Fibroblast of skin of scalp (primary cell): ENCODE data around the gene CLCN3. TPM values are rescaled to one million over a fixed set of nuclear protein-coding genes. Genes with fewer than 3 reads are reported as not detected.
"Not testable (repeated sequence)": the region's sequence is repeated elsewhere in the genome, so short reads cannot be mapped to it uniquely, and the experiment has no call there.

Source experiments
- DNase-seq: peaks from one replicate; pipeline ENCODE4 v3.0.0-alpha.2; 2013
- polyA plus RNA-seq, 2 experiments: library from polyadenylated mRNA; unstranded; fragments of 120-200 nt; gene quantifications; one replicate each; pipeline ENCODE4 v1.2.1, GENCODE V29; 2013; ENCODE audit not compliant: insufficient read length in 2 of 2

The CLCN3 gene
- polyA plus RNA-seq (2013, experiment 1 of 2; ENCODE audit: insufficient read length): 24.5 TPM
- 28.2 TPM for polyA plus RNA-seq (2013, experiment 2 of 2; ENCODE audit: insufficient read length)

GRCh38 chr4:169619958-169620879 lies at the start of gene CLCN3:
TSS of gene CLCN3 (plus strand) at chr4:169620578. CDS start at chr4:169635929, 15,351 bp downstream.
- peak; percentile 97 for DNase-seq

DNA sequence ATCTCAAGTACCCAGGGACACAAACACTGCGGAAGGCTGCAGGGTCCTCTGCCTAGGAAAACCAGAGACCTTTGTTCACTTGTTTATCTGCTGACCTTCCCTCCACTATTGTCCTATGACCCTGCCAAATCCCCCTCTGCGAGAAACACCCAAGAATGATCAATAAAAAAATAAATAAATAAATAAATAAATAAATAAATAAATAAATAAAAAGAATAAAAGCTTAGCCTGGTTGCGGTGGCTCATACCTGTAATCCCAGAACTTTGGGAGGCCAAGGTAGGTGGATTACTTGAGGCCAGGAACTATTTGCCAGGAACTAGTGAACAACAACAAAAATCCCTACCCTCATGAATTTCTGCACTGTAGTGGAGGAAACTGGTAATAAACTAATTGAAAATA lies 49.4 kb upstream of the CLCN3 start:
- DNase-seq: not testable (repeated sequence)

- DNase-seq: no peak
Measured at GRCh38 chr4:169571435-169571834, 48.9 kb upstream of the CLCN3 start.

DNA sequence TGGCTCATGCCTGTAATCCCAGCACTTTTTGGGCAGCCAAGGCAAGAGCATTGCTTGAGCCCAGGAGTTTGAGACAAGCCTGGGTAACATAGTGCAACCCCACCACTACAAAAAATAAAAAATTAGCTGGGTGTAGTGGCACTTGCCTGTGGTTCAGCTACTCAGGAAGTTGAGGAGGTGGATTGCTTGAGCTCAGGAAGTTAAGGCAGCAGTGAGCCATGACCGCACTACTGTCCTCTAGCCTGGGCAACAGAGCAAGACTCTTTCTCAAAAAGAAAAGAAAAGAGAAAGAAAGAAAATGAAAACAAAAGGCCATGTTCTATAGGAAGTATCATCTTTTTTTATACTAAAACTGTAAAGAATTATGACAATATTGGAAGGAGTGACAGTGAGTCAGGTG lies 46.5 kb upstream of the CLCN3 start:
- DNase-seq: no peak

DNA sequence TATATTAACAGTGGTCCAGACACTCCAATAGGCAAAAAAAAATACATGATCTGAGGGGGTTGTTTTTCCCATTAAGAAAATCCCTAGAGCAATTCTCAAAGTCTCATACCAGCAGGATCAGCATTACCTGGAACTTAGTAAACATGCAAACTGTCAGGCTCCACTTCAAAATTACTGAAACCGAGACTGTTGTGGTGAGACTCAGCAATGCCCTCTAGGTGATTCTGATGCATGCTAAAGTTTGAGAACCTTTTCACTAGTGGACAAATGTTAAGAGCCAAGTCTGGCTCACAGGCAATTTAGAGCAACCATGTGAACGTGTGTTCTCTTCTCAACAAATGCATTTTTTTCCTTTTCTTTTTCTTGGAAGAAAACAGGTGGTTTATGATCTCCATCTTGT lies 38.2 kb upstream of the CLCN3 start:
- DNase-seq: no peak

DNA sequence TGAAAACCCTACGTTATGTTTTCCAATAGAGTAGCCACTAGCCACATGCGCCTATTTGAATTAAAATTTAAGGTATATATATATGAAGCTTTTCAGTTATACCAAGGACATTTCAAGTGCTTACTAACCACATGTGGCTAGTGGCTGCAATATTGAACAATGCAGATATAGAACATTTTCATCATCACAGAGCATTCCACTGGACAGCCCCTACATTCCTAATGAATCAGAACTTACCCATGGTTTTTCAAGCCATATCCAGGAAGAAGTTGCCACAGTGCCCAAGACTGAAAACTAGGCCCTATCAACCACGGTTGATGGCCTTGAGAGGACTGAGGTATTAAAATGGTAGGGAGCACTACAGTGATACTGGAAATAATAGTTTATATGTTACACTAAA lies 37.7 kb upstream of the CLCN3 start:
- DNase-seq: peak; percentile 15

DNA sequence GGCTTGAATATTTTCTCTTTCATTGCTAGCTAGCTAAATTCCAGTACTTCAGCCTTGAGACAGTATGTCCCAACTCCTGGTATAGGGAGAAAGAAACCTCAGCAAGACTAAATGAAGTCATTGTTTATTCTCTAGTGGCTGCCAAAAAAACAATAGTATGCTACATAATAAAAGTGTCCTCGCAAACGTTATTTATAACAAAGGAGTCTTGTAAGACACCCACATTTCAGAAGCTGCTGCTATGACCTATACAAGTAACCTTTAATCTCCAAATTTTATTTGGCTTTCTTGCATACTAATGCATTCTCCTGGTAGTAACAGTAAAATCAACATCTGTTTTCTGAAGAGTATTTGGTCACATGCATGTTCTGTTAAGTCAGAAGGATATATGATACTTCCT lies 36.8 kb upstream of the CLCN3 start:
- DNase-seq: no peak

GRCh38 chr4:169593050-169593560 lies 27.3 kb upstream of the CLCN3 start:
- no peak for DNase-seq

DNA sequence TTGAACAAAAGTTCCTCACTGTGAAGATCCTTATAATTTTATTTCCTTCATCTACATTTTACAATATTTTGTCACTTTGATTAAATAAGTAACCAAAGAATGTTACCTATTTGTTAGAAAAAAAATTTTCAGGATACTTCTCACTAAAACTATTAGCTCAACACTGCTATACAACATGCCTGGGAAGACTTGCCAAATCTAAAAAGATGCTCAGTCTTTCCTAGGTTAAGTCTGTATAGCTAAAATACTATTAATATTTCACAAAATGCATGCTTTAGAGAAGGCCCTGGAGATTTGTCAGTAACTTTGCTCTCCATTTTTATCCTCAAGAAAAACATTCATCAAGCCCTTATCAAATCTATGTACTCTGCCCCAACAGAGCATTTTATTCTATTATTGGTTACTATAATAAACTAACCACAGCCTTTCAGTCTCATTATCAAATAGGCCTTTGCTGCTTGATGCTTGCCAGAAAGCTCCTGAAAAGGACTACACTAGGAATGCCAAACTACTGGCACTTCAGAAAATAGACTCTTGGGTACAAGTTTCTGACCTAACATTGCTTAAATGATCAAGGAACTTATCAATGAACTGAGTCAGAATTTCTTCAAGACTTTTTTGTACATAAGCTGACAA lies 25.7 kb upstream of the CLCN3 start:
- DNase-seq: no peak

- DNase-seq: no peak
Measured at GRCh38 chr4:169601016-169601771, 19.2 kb upstream of the CLCN3 start.

DNA sequence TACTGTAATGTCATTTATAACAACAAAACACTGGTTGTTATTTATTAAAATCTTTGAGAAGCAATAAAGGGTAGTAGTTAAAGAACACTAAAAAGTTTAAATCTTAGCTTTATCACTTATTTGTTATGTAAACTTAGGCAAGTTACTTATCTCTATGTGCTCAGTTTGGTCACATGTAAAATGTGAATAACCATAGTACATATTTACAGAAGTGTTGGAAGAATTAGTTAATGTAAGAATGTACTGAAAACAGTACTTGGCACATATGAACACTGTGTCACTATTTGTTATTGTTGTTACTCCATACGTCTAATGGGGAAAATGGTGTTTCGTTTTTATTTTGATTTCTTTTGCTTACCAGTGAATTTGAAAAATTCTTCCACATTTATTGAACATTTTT lies 17.1 kb upstream of the CLCN3 start:
- no peak for DNase-seq

DNA sequence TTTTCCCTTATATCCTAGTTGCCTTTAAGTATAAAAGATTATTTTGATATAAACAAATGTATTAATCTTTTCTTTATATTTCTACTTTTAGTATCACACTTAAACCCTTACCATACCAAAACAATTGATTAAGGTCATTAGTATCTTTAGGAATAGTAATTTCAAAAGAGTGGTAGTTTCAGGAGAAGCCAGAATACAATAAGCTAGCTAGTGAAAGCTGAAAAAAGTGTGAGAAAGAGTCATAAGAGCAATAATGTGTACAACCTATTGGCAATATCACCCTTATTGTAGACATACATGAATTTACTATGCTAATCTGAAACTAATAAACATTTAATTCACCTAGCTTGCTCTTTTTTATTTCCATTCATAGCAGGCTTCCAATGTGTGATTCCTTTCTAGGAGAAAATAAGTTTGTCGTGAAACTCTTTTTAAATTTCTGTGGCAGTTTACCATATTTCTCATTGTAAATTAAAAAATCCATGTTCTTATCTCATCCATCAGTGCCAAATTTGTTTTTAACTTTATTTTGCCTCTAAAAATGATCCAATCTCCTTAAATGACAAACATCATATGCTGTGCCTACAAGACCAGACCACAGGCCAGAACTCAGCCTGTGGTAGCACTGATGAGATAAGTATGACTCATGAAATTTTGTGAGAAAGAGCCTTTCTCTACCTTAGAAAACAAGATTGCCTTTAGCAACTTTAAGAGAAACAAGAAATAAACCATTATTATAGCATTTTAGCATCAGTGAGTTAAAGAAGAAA lies 16.1 kb upstream of the CLCN3 start:
- peak; percentile 65 for DNase-seq

GRCh38 chr4:169604903-169605331 lies 15.5 kb upstream of the CLCN3 start:
- DNase-seq: no peak

GRCh38 chr4:169611157-169611556 lies 9.2 kb upstream of the CLCN3 start:
- DNase-seq: no peak

- peak; percentile 91 for DNase-seq
Measured at GRCh38 chr4:169611991-169612870, 8.1 kb upstream of the CLCN3 start, which contains the start of gene NEK1. TSS of gene NEK1 (minus strand) at chr4:169612583. CDS start at chr4:169602630, 9,953 bp downstream.

- peak; percentile 75 for DNase-seq
Measured at GRCh38 chr4:169612871-169613859, 7.2 kb upstream of the CLCN3 start.

GRCh38 chr4:169615467-169616106 lies 4.8 kb upstream of the CLCN3 start:
- no peak for DNase-seq

- DNase-seq: no peak
Measured at GRCh38 chr4:169616846-169617245, 3.5 kb upstream of the CLCN3 start.

GRCh38 chr4:169617306-169617705 lies 3.1 kb upstream of the CLCN3 start:
- no peak for DNase-seq
